ENCODE data around the gene GALK2. TPM values are rescaled to one million over a fixed set of nuclear protein-coding genes. Genes with fewer than 3 reads are reported as not detected.

The GALK2 gene
- total RNA-seq, 1 experiment from 2014 or later = 35.0 TPM

DNA sequence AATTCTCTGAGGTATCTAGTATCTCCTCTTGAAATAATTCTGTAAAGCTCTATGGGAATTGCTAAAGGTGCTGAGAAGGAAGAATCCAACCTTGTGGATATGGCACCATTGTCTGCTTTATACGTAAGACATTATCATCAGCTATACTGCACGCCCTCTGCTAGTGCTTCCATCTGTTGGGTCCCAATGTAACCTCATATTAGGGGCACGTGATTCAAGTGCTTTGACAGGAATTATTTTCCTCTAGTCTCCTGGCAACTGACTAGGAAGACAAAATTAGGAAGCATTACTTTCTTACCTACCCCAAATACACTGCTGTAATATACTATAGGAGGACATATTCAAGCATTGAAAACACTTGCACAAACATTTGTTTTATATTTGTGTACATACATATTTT is 38.6 kb upstream of the GALK2 start:
- ATAC-seq = no peak
- Histone ChIP-seq H3K9me3 (ENCODE audit: control insufficient read depth, insufficient read depth, low read depth, low read length) (no peaks in the 10 kb centered on the region), H3K27ac (ENCODE audit: low read length) (no peak overlapping the region), H3K27me3 (ENCODE audit: control insufficient read depth, insufficient read depth, low read length) (no peaks in the 10 kb centered on the region), H3K4me1 (ENCODE audit: control insufficient read depth, insufficient read depth, low read length) (no peaks in the 10 kb centered on the region), H3K4me3 (ENCODE audit: low read depth in 2 of 2, low read length in 2 of 2) (no peak overlapping the region), H3K36me3 (ENCODE audit: control insufficient read depth, insufficient read depth, low read length) (peaks cover 82% of the 10 kb centered on the region)
- CTCF ChIA-PET = no interaction called here
- no peak for DNase-seq (ENCODE audit: low read depth, low spot score)
- BruUV-seq (replicated peaks) = no TSS peak
- POLR2A ChIA-PET = no interaction called here
- in situ Hi-C loops (cut with HindIII; ENCODE audit: low pct_unique_long_range_greater_than_20kb, low sequenced_read_pairs) (no loop called here), intact Hi-C loops (cut with micrococcal nuclease; ENCODE audit: unreplicated experiment) (no loop called here)
- TF ChIP-seq, protein P1, sequence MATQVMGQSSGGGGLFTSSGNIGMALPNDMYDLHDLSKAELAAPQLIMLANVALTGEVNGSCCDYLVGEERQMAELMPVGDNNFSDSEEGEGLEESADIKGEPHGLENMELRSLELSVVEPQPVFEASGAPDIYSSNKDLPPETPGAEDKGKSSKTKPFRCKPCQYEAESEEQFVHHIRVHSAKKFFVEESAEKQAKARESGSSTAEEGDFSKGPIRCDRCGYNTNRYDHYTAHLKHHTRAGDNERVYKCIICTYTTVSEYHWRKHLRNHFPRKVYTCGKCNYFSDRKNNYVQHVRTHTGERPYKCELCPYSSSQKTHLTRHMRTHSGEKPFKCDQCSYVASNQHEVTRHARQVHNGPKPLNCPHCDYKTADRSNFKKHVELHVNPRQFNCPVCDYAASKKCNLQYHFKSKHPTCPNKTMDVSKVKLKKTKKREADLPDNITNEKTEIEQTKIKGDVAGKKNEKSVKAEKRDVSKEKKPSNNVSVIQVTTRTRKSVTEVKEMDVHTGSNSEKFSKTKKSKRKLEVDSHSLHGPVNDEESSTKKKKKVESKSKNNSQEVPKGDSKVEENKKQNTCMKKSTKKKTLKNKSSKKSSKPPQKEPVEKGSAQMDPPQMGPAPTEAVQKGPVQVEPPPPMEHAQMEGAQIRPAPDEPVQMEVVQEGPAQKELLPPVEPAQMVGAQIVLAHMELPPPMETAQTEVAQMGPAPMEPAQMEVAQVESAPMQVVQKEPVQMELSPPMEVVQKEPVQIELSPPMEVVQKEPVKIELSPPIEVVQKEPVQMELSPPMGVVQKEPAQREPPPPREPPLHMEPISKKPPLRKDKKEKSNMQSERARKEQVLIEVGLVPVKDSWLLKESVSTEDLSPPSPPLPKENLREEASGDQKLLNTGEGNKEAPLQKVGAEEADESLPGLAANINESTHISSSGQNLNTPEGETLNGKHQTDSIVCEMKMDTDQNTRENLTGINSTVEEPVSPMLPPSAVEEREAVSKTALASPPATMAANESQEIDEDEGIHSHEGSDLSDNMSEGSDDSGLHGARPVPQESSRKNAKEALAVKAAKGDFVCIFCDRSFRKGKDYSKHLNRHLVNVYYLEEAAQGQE (IDR thresholded peaks at IDR 0.05; ENCODE audit: insufficient read depth in 1 of 2, low read depth in 2 of 2, low read length in 1 of 2) = no peak
- TF ChIP-seq POLR2AphosphoS5 (IDR thresholded peaks at IDR 0.05; ENCODE audit: low read depth, low read length) (no peak), TCF7L2 (IDR thresholded peaks at IDR 0.05; ENCODE audit: low read depth, low read length) (no peak), SIN3A (IDR thresholded peaks at IDR 0.05; ENCODE audit: borderline replicate concordance, insufficient read depth, low read depth, low read length) (no peak)
- TF ChIP-seq, protein P2, sequence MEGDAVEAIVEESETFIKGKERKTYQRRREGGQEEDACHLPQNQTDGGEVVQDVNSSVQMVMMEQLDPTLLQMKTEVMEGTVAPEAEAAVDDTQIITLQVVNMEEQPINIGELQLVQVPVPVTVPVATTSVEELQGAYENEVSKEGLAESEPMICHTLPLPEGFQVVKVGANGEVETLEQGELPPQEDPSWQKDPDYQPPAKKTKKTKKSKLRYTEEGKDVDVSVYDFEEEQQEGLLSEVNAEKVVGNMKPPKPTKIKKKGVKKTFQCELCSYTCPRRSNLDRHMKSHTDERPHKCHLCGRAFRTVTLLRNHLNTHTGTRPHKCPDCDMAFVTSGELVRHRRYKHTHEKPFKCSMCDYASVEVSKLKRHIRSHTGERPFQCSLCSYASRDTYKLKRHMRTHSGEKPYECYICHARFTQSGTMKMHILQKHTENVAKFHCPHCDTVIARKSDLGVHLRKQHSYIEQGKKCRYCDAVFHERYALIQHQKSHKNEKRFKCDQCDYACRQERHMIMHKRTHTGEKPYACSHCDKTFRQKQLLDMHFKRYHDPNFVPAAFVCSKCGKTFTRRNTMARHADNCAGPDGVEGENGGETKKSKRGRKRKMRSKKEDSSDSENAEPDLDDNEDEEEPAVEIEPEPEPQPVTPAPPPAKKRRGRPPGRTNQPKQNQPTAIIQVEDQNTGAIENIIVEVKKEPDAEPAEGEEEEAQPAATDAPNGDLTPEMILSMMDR (IDR thresholded peaks at IDR 0.05) = no peak

DNA sequence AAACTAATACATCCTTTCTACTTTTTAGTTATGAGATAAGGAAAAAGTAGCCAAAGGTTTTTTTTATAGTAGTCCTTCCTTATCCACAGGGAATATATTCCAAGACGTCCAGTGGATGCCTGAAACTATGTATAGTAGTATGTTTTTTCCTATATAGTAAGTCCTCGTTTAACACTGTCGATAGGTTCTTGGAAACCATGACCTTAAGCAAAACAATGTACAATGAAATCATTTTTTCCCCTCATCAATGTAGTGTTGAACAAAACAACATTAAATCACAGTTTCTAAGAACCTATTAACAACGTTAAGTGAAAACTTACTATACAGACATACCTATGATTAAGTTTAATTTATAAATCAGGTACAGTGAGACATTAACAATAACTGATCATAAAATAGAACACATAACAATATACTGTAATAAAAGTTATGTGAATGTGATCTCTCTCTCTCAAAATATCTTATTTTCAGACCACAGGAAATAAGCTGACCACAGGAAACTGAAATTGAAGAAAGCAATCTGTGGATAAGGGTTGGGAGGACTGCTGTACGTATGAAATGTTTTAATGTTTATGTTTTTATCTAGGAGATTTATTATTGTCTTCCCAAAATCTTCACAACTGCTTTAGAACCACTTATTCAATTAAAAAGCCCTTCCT is 35.2 kb upstream of the GALK2 start:
- Histone ChIP-seq H3K36me3 (ENCODE audit: control insufficient read depth, insufficient read depth, low read length) (peaks cover 73% of the 10 kb centered on the region), H3K4me1 (ENCODE audit: control insufficient read depth, insufficient read depth, low read length) (no peaks in the 10 kb centered on the region), H3K9me3 (ENCODE audit: control insufficient read depth, insufficient read depth, low read depth, low read length) (no peaks in the 10 kb centered on the region), H3K27ac (ENCODE audit: low read length) (no peak overlapping the region), H3K4me3 (ENCODE audit: low read depth in 2 of 2, low read length in 2 of 2) (no peak overlapping the region), H3K27me3 (ENCODE audit: control insufficient read depth, insufficient read depth, low read length) (no peaks in the 10 kb centered on the region)
- in situ Hi-C loops (cut with HindIII; ENCODE audit: low pct_unique_long_range_greater_than_20kb, low sequenced_read_pairs) = no loop called here
- DNase-seq (ENCODE audit: low read depth, low spot score) (no peak), ATAC-seq (no peak)
- TF ChIP-seq SIN3A (IDR thresholded peaks at IDR 0.05; ENCODE audit: borderline replicate concordance, insufficient read depth, low read depth, low read length) = no peak
- no peak for TF ChIP-seq TCF7L2 (IDR thresholded peaks at IDR 0.05; ENCODE audit: low read depth, low read length)
- TF ChIP-seq, protein P2 (IDR thresholded peaks at IDR 0.05) = no peak
- no peak for TF ChIP-seq POLR2AphosphoS5 (IDR thresholded peaks at IDR 0.05; ENCODE audit: low read depth, low read length)
- TF ChIP-seq, protein P1 (IDR thresholded peaks at IDR 0.05; ENCODE audit: insufficient read depth in 1 of 2, low read depth in 2 of 2, low read length in 1 of 2) = no peak
- ChIA-PET CTCF (no interaction called here), POLR2A (no interaction called here)
- intact Hi-C loops (cut with micrococcal nuclease; ENCODE audit: unreplicated experiment) = no loop called here
- no TSS peak for BruUV-seq (replicated peaks)

All from Panc1 (cell line).